ENCODE results near the gene SOAT1. TPM values are rescaled to one million over a fixed set of nuclear protein-coding genes. Genes with fewer than 3 reads are reported as not detected.

SOAT1 gene
- total and polyA plus RNA-seq, 11 donors, result 2.0 to 34.8 (median 7.9) TPM

DNA sequence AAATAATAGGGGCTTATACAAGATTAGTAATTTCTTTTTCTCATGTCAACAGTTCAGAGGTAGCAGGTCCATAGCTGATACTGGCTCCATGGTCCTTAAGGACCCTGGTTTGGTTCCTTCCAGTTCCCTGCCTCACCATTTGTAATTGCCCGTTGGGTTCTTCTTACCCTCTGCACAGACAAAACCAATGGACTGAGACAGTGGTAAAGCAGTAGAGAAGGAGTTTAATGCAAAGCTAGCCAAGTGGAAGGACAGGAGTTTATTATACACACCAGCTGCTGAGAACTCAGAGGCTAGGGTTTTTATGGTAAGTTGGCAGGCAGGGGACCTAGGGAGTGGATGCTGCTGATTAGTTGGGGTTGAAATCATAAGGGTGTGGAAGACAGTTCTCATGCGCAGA lies 36.3 kb downstream of the SOAT1 start:
- DNase-seq (no peak), ATAC-seq (no peak)
- Histone ChIP-seq H3K4me1 (peaks cover 0 to 20% (median 0%) of the 10 kb centered on the region in 12 donors), H3K9me3 (peaks cover 0 to 8% (median 0%) of the 10 kb centered on the region in 12 donors), H3K36me3 (peaks cover 0 to 13% (median 0%) of the 10 kb centered on the region in 9 donors), H3K27me3 (no peaks in the 10 kb centered on the region), H3K4me3 (no peak overlapping the region), H3K27ac (no peak overlapping the region)
- no peak for TF ChIP-seq POLR2A (IDR thresholded peaks at IDR 0.05)
- TF ChIP-seq, protein P1, sequence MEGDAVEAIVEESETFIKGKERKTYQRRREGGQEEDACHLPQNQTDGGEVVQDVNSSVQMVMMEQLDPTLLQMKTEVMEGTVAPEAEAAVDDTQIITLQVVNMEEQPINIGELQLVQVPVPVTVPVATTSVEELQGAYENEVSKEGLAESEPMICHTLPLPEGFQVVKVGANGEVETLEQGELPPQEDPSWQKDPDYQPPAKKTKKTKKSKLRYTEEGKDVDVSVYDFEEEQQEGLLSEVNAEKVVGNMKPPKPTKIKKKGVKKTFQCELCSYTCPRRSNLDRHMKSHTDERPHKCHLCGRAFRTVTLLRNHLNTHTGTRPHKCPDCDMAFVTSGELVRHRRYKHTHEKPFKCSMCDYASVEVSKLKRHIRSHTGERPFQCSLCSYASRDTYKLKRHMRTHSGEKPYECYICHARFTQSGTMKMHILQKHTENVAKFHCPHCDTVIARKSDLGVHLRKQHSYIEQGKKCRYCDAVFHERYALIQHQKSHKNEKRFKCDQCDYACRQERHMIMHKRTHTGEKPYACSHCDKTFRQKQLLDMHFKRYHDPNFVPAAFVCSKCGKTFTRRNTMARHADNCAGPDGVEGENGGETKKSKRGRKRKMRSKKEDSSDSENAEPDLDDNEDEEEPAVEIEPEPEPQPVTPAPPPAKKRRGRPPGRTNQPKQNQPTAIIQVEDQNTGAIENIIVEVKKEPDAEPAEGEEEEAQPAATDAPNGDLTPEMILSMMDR (IDR thresholded peaks at IDR 0.05), result no peak
- intact Hi-C loops (cut with DNase I), result no loop called here
- WGBS, 4 donors, result 65 to 94% (median 75%) methylated on average over 2 of the region's 2 CpGs

DNA sequence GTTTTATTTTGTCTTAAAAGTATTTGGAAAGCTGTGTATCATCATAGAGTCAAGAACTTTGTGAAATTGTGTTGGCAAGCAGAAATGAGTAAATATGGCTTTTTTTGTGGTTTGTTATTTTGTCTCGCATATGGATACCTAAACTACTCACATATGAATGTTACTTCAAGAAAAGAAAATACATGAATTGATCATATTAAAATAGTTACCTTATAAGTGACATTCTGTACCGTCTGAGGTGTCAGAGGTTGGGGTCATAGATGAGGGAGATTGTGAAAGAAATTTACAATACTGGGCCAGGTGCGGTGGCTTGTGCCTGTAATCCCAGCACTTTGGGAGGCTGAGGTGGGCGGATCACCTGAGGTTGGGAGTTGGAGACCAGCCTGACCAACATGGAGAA lies 40.8 kb downstream of the SOAT1 start:
- intact Hi-C loops (cut with DNase I), result no loop called here
- no peak overlapping the region for H3K4me3 ChIP-seq
- TF ChIP-seq, protein P1 (IDR thresholded peaks at IDR 0.05), result no peak
- TF ChIP-seq POLR2A (IDR thresholded peaks at IDR 0.05), result no peak
- whole genome bisulfite sequencing, 4 donors, result 96 to 99% (median 98%) methylated on average over 4 of the region's 4 CpGs
- ATAC-seq (no peak), DNase-seq (no peak)
- peaks cover 0 to 35% (median 12%) of the 10 kb centered on the region in 9 donors for H3K36me3 ChIP-seq
- no peak overlapping the region for H3K27ac ChIP-seq
- peaks cover 0 to 7% (median 0%) of the 10 kb centered on the region in 12 donors for H3K9me3 ChIP-seq
- no peaks in the 10 kb centered on the region for H3K27me3 ChIP-seq
- H3K4me1 ChIP-seq, result no peaks in the 10 kb centered on the region

DNA sequence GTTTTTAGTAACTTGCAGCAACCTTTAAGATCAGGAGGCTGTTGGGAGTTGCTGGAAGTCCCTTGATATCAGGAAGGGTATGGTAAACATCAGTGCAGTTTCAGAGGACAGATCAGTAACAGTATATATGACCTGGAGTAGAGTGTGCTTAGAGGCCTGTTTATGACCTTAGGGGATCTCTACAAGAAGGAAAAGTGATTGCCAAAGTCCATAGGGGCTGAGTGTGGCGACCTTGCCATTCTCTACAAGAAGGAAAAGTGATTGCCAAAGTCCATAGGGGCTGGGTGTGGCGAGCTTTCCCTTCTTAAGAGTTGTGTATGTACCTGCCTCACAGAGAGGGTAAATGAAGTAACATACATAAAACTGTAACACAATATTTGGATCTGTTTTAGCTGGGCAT lies 43.7 kb downstream of the SOAT1 start:
- no peak for DNase-seq
- TF ChIP-seq, protein P1 (IDR thresholded peaks at IDR 0.05), result no peak
- no peak for TF ChIP-seq POLR2A (IDR thresholded peaks at IDR 0.05)
- no peaks in the 10 kb centered on the region for H3K27me3 ChIP-seq
- intact Hi-C loops (cut with DNase I), result no loop called here
- no peak for ATAC-seq
- no peak overlapping the region for H3K4me3 ChIP-seq
- H3K36me3 ChIP-seq, result peaks cover 0 to 62% (median 34%) of the 10 kb centered on the region in 9 donors
- peaks cover 0 to 7% (median 0%) of the 10 kb centered on the region in 12 donors for H3K4me1 ChIP-seq
- 85 to 100% (median 93%) methylated on average over 2 of the region's 2 CpGs for WGBS, 4 donors
- H3K9me3 ChIP-seq, result no peaks in the 10 kb centered on the region
- no peak overlapping the region for H3K27ac ChIP-seq

DNA sequence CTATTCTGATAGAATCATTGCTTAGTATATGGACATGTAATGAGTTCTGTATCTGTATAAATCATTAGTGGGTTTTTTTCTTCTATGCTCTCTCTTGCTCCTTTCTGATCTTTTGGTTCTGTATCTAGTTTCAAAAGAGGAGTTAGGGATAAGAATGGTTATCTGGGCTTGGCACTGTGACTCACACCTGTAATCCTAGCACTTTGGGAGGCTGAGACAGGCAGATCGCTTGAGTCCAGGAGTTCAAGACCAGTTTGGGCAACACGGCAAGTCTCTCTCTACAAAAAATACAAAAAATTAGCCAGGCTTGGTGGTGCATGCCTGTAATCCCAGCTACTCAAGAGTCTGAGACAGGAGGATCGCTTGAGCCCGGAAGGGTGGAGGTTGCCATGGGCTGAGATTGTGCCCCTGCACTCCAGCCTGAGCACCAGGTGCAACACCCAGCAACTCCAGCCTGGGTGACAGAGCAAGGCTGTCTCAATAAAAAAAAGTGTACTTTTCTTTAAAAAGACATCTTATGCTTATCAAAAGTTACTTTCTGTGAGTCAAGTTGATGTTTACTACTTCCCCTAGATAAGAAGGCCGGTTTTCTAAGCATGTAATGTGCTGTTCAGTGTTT lies 44.5 kb downstream of the SOAT1 start:
- H3K4me1 ChIP-seq, result peaks cover 0 to 7% (median 0%) of the 10 kb centered on the region in 12 donors
- H3K27me3 ChIP-seq, result no peaks in the 10 kb centered on the region
- 88 to 93% (median 90%) methylated on average over 5 of the region's 5 CpGs for WGBS, 4 donors
- H3K36me3 ChIP-seq, result peaks cover 0 to 70% (median 40%) of the 10 kb centered on the region in 9 donors
- H3K9me3 ChIP-seq, result no peaks in the 10 kb centered on the region
- ATAC-seq (no peak), DNase-seq (no peak)
- no peak overlapping the region for H3K27ac ChIP-seq
- no peak for TF ChIP-seq POLR2A (IDR thresholded peaks at IDR 0.05)
- TF ChIP-seq, protein P1 (IDR thresholded peaks at IDR 0.05), result no peak
- H3K4me3 ChIP-seq, result no peak overlapping the region
- intact Hi-C loops (cut with DNase I), result no loop called here

All from heart left ventricle (tissue), 16 donors.